ENCODE results near the gene GNPDA2.

Gene GNPDA2

GRCh38 chr4:44726038-44726871 is at the start of gene GNPDA2:
Gene GNPDA2 (minus strand): TSS chr4:44726556. CDS start chr4:44722207, 4,349 bp downstream.
- in situ Hi-C loops (cut with HindIII; ENCODE audit: low pct_ligation_motif_present, low sequenced_read_pairs), result no loop called here
- H3K36me3 ChIP-seq (replicated peaks), result no peaks in the 10 kb centered on the region
- no peaks in the 10 kb centered on the region for H3K27me3 ChIP-seq (replicated peaks)
- peak; percentile 91 for DNase-seq
- peak within 1 kb of the TSS; percentile 89 for H3K4me3 ChIP-seq (ENCODE audit: low read depth, low read length)
- TF ChIP-seq CTCF (IDR thresholded peaks at IDR 0.05; ENCODE audit: low read depth, low read length, missing control alignments), result peak; percentile 38
- H3K27ac ChIP-seq, result peak within 1 kb of the TSS; percentile 62

GRCh38 chr4:44772340-44772739 is 46.0 kb upstream of the GNPDA2 start:
- no peak for TF ChIP-seq CTCF (IDR thresholded peaks at IDR 0.05; ENCODE audit: low read depth, low read length, missing control alignments)

GRCh38 chr4:44771789-44772188 is 45.4 kb upstream of the GNPDA2 start:
- TF ChIP-seq CTCF (IDR thresholded peaks at IDR 0.05; ENCODE audit: low read depth, low read length, missing control alignments), result no peak
- in situ Hi-C loops (cut with HindIII; ENCODE audit: low pct_ligation_motif_present, low sequenced_read_pairs), result no loop called here
- Histone ChIP-seq H3K4me3 (ENCODE audit: low read depth, low read length) (no peak overlapping the region), H3K27me3 (replicated peaks) (no peaks in the 10 kb centered on the region), H3K27ac (no peak overlapping the region), H3K36me3 (replicated peaks) (no peaks in the 10 kb centered on the region)
- no peak for DNase-seq

More at GRCh38 chr4:44772340-44772739, 46.0 kb upstream of the GNPDA2 start:
- no peaks in the 10 kb centered on the region for H3K36me3 ChIP-seq (replicated peaks)
- no peak overlapping the region for H3K4me3 ChIP-seq (ENCODE audit: low read depth, low read length)
- H3K27me3 ChIP-seq (replicated peaks), result no peaks in the 10 kb centered on the region
- DNase-seq, result no peak
- H3K27ac ChIP-seq, result no peak overlapping the region
- in situ Hi-C loops (cut with HindIII; ENCODE audit: low pct_ligation_motif_present, low sequenced_read_pairs), result no loop called here

GRCh38 chr4:44766453-44766852 is 40.1 kb upstream of the GNPDA2 start:
- Histone ChIP-seq H3K4me3 (ENCODE audit: low read depth, low read length) (no peak overlapping the region), H3K27me3 (replicated peaks) (no peaks in the 10 kb centered on the region), H3K36me3 (replicated peaks) (no peaks in the 10 kb centered on the region), H3K27ac (no peak overlapping the region)
- no peak for TF ChIP-seq CTCF (IDR thresholded peaks at IDR 0.05; ENCODE audit: low read depth, low read length, missing control alignments)
- no peak for DNase-seq
- in situ Hi-C loops (cut with HindIII; ENCODE audit: low pct_ligation_motif_present, low sequenced_read_pairs), result no loop called here

GRCh38 chr4:44765116-44765515 is 38.8 kb upstream of the GNPDA2 start:
- Histone ChIP-seq H3K27ac (no peak overlapping the region), H3K4me3 (ENCODE audit: low read depth, low read length) (no peak overlapping the region), H3K36me3 (replicated peaks) (no peaks in the 10 kb centered on the region), H3K27me3 (replicated peaks) (no peaks in the 10 kb centered on the region)
- DNase-seq, result no peak
- TF ChIP-seq CTCF (IDR thresholded peaks at IDR 0.05; ENCODE audit: low read depth, low read length, missing control alignments), result no peak
- in situ Hi-C loops (cut with HindIII; ENCODE audit: low pct_ligation_motif_present, low sequenced_read_pairs), result no loop called here

Measured in brain microvascular endothelial cell (primary cell).